HepG2 (cell line): ENCODE measurements around the gene FDXACB1. TPM values are rescaled to one million over a fixed set of nuclear protein-coding genes. Genes with fewer than 3 reads are reported as not detected.

Experiments used
- AGO2 ChIP-seq: fragments of 200-400 bp; formaldehyde crosslinking; optimal IDR thresholded peaks from 2 replicates; pipeline ENCODE3; 2017; ENCODE audit warnings: mild to moderate bottlenecking, low read depth, low read length, moderate library complexity
- CEBPB ChIP-seq: IDR thresholded peaks from 2 replicates; pipeline ENCODE4 v1.6.1; 2011; ENCODE audit warnings: low read depth, low read length, improper control_type of control experiment, borderline replicate concordance
- ESRRA ChIP-seq: sonication (generic); formaldehyde crosslinking; IDR thresholded peaks from 2 replicates; pipeline ENCODE4 v1.5.1; 2020; ENCODE audit warnings: mild to moderate bottlenecking, low read depth, missing genetic modification reagents
- GABPB1 ChIP-seq: IDR thresholded peaks from 2 replicates; pipeline ENCODE4 v1.6.1; 2016; ENCODE audit warnings: mild to moderate bottlenecking, missing genetic modification reagents, moderate library complexity, missing compliant biosample characterization
- HDAC6 ChIP-seq: fragments of 200-600 bp; sonication (generic); IDR thresholded peaks from 2 replicates; pipeline ENCODE4 v1.7.0; 2017; ENCODE audit warnings: mild to moderate bottlenecking, antibody characterized with exemption, low read length, low read depth
- KDM1A ChIP-seq: IDR thresholded peaks from 2 replicates; pipeline ENCODE4 v1.6.1; 2016; ENCODE audit warnings: missing compliant biosample characterization
- KDM4B ChIP-seq: sonication (generic); formaldehyde crosslinking; IDR thresholded peaks from 2 replicates; pipeline ENCODE4 v1.4.0; 2020; ENCODE audit warnings: missing genetic modification reagents
- KLF15 ChIP-seq: sonication (generic); formaldehyde crosslinking; IDR thresholded peaks from 2 replicates; pipeline ENCODE4 v1.8.1; 2023; ENCODE audit warnings: borderline replicate concordance, mild to moderate bottlenecking, inconsistent platforms, missing genetic modification reagents, mixed read lengths
- MXD4 ChIP-seq: IDR thresholded peaks from 2 replicates; pipeline ENCODE4 v1.6.1; 2016; ENCODE audit warnings: mild to moderate bottlenecking, missing biosample characterization, missing genetic modification reagents
- PCBP1 ChIP-seq: fragments of 200-400 bp; formaldehyde crosslinking; IDR thresholded peaks from 2 replicates; pipeline ENCODE4 v1.6.1; 2017; ENCODE audit warnings: mild to moderate bottlenecking, low read depth, low read length, borderline replicate concordance
- ZFP41 ChIP-seq: sonication (generic); formaldehyde crosslinking; IDR thresholded peaks from 2 replicates; pipeline ENCODE4 v1.4.0; 2020; ENCODE audit warnings: mild to moderate bottlenecking, missing genetic modification reagents, borderline replicate concordance
- ZFYVE20 ChIP-seq: sonication (generic); formaldehyde crosslinking; IDR thresholded peaks from 2 replicates; pipeline ENCODE4 v1.8.0; 2023; ENCODE audit warnings: low read depth, mild to moderate bottlenecking, moderate library complexity, missing genetic modification reagents, borderline replicate concordance
- ZNF17 ChIP-seq: sonication (generic); formaldehyde crosslinking; IDR thresholded peaks from 2 replicates; pipeline ENCODE4 v1.5.0; 2020; ENCODE audit warnings: mild to moderate bottlenecking, missing genetic modification reagents
- ZNF883 ChIP-seq: sonication (generic); formaldehyde crosslinking; IDR thresholded peaks from 2 replicates; pipeline ENCODE4 v1.5.1; 2020; ENCODE audit warnings: mild to moderate bottlenecking, missing genetic modification reagents; ENCODE audit errors: not compliant biosample characterization
- ZSCAN31 ChIP-seq: sonication (generic); formaldehyde crosslinking; IDR thresholded peaks from 2 replicates; pipeline ENCODE4 v1.5.0; 2020; ENCODE audit warnings: low read depth, mild to moderate bottlenecking, missing genetic modification reagents
- polyA plus RNA-seq, 8 experiments: library from polyadenylated mRNA; depleted of rRNA in 3 of 8; stranded (reverse) in 7 of 8; unstranded in 1 of 8; fragments of >200 nt; fragmentation: Illumina TruSeq in 4 of 8; extraction: Trizol in 4 of 8; gene quantifications; 2 replicates each; pipeline versions ENCODE4 v1.2.1 to v1.2.3, GENCODE V29; 2011 to 2016; ENCODE audit warnings: low read depth in 4 of 8, missing spikeins in 1 of 8, mixed read lengths in 1 of 8; ENCODE audit not compliant: insufficient read depth in 1 of 8
- total RNA-seq, 5 experiments: library from RNA; depleted of rRNA; stranded (reverse); fragments of >200 nt; fragmentation: Illumina TruSeq; extraction: Trizol; gene quantifications; 2 replicates each; pipeline ENCODE4 v1.2.3, GENCODE V29; 2016; ENCODE audit warnings: low read depth in 1 of 5
- TF ChIP-seq, protein P1 (sequence below): sonication (generic); formaldehyde crosslinking; IDR thresholded peaks from 2 replicates; pipeline ENCODE4 v1.4.0; 2020; ENCODE audit warnings: missing genetic modification reagents, low read depth, mild to moderate bottlenecking, borderline replicate concordance
- TF ChIP-seq, protein P2 (sequence below): sonication (generic); formaldehyde crosslinking; IDR thresholded peaks from 2 replicates; pipeline ENCODE4 v1.5.1; 2020; ENCODE audit warnings: missing genetic modification reagents, mild to moderate bottlenecking, borderline replicate concordance
- TF ChIP-seq, protein P3 (sequence below): sonication (generic); formaldehyde crosslinking; IDR thresholded peaks from 2 replicates; pipeline ENCODE4 v1.5.1; 2020; ENCODE audit warnings: missing genetic modification reagents, mild to moderate bottlenecking, borderline replicate concordance
- TF ChIP-seq, protein P4 (sequence below): sonication (generic); formaldehyde crosslinking; IDR thresholded peaks from 2 replicates; pipeline ENCODE4 v1.4.0; 2020; ENCODE audit warnings: mild to moderate bottlenecking, missing genetic modification reagents
- TF ChIP-seq, protein P5 (sequence below): sonication (generic); formaldehyde crosslinking; IDR thresholded peaks from 2 replicates; pipeline ENCODE4 v1.9.0; 2021; ENCODE audit warnings: missing genetic modification reagents, borderline replicate concordance

FDXACB1 gene
- total and polyA plus RNA-seq, 2 of the 13 experiments (the other 11 are each of a cell fraction or from before 2014, with no cell fraction given): 1.1 to 3.4 TPM

DNA sequence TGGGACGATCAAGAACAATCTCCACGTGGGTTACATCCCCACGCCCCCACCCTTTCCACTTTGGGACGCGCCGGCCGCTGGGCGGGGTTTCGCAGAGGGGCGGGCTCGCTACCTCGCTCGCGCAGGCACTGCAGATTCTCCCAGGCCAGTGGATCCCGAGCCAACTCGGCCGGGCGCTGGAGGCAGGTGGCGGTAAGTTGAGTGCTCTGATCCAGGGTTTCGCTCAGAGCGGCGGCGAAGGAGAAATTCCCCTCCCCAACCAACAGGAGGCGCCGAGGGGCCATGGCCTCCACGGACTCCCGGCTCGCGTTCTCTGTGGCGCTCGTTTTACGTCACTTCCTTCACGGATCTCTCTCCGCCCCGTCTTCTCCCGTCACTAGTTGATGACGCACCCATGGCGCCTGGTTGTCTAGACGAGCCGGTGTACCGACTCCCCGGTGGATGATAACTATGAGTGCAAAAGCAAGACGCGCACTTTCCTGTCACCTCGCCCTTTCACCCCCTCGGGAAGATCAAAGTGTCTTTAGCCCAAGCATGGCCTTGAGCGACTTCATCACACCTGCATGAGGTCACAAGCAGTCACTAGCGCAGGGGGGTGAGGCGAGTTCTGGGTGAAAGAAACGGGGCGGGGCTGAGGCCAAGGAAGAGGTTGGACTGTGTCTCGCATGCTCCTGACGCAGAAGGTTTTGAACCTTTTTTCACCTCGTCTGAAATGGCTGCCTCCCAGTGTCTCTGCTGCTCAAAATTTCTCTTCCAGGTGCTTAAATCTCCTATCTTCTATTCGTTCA is at the start of gene FDXACB1, which contains the start of gene CFAP68 (continued):
- TF ChIP-seq PCBP1: 0 out of 2 replicates have a peak, but pooled peaks have one; percentile 80
- TF ChIP-seq, protein P1, sequence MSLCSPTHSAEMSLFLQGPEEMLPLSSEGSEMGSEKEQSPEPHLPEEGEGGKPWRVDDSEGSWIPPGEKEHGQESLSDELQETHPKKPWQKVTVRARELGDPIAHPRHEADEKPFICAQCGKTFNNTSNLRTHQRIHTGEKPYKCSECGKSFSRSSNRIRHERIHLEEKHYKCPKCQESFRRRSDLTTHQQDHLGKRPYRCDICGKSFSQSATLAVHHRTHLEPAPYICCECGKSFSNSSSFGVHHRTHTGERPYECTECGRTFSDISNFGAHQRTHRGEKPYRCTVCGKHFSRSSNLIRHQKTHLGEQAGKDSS: peak; percentile 55; the same call in 1 of the 2 replicates
- no peak for TF ChIP-seq KDM1A (CRISPR knock-in tag)
- TF ChIP-seq CEBPB: no peak
- TF ChIP-seq KDM4B (CRISPR knock-in tag): 0 out of 2 replicates have a peak, but pooled peaks have one; percentile 59
- TF ChIP-seq ZNF17 (CRISPR knock-in tag): no peak
- TF ChIP-seq, protein P2, sequence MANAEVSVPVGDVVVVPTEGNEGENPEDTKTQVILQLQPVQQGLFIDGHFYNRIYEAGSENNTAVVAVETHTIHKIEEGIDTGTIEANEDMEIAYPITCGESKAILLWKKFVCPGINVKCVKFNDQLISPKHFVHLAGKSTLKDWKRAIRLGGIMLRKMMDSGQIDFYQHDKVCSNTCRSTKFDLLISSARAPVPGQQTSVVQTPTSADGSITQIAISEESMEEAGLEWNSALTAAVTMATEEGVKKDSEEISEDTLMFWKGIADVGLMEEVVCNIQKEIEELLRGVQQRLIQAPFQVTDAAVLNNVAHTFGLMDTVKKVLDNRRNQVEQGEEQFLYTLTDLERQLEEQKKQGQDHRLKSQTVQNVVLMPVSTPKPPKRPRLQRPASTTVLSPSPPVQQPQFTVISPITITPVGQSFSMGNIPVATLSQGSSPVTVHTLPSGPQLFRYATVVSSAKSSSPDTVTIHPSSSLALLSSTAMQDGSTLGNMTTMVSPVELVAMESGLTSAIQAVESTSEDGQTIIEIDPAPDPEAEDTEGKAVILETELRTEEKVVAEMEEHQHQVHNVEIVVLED (CRISPR knock-in tag): peak; percentile 74; the same call in 1 of the 2 replicates
- TF ChIP-seq ZFYVE20 (CRISPR knock-in tag): no peak
- TF ChIP-seq, protein P3, sequence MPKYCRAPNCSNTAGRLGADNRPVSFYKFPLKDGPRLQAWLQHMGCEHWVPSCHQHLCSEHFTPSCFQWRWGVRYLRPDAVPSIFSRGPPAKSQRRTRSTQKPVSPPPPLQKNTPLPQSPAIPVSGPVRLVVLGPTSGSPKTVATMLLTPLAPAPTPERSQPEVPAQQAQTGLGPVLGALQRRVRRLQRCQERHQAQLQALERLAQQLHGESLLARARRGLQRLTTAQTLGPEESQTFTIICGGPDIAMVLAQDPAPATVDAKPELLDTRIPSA: no peak
- TF ChIP-seq HDAC6: no peak
- peak; percentile 51; the same call in 1 of the 2 replicates for TF ChIP-seq ESRRA (CRISPR knock-in tag)
- TF ChIP-seq, protein P4, sequence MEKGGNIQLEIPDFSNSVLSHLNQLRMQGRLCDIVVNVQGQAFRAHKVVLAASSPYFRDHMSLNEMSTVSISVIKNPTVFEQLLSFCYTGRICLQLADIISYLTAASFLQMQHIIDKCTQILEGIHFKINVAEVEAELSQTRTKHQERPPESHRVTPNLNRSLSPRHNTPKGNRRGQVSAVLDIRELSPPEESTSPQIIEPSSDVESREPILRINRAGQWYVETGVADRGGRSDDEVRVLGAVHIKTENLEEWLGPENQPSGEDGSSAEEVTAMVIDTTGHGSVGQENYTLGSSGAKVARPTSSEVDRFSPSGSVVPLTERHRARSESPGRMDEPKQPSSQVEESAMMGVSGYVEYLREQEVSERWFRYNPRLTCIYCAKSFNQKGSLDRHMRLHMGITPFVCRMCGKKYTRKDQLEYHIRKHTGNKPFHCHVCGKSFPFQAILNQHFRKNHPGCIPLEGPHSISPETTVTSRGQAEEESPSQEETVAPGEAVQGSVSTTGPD: no peak; the same call in 1 of the 2 replicates
- TF ChIP-seq ZFP41 (CRISPR knock-in tag): no peak
- TF ChIP-seq GABPB1 (CRISPR knock-in tag): peak; percentile 99
- TF ChIP-seq AGO2: no peak
- TF ChIP-seq ZSCAN31 (CRISPR knock-in tag): peak; percentile 95
- TF ChIP-seq ZNF883: no peak
- TF ChIP-seq KLF15 (CRISPR knock-in tag): no peak; the same call in 1 of the 2 replicates
- TF ChIP-seq, protein P5, sequence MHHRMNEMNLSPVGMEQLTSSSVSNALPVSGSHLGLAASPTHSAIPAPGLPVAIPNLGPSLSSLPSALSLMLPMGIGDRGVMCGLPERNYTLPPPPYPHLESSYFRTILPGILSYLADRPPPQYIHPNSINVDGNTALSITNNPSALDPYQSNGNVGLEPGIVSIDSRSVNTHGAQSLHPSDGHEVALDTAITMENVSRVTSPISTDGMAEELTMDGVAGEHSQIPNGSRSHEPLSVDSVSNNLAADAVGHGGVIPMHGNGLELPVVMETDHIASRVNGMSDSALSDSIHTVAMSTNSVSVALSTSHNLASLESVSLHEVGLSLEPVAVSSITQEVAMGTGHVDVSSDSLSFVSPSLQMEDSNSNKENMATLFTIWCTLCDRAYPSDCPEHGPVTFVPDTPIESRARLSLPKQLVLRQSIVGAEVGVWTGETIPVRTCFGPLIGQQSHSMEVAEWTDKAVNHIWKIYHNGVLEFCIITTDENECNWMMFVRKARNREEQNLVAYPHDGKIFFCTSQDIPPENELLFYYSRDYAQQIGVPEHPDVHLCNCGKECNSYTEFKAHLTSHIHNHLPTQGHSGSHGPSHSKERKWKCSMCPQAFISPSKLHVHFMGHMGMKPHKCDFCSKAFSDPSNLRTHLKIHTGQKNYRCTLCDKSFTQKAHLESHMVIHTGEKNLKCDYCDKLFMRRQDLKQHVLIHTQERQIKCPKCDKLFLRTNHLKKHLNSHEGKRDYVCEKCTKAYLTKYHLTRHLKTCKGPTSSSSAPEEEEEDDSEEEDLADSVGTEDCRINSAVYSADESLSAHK (CRISPR knock-in tag): no peak
- TF ChIP-seq MXD4 (CRISPR knock-in tag): peak; percentile 55
